Gastroesophageal sphincter (tissue), 3 donors: ENCODE results near the gene SLC35F3.

Source experiments
- EP300 ChIP-seq: sonication (generic); formaldehyde crosslinking; IDR thresholded peaks from one replicate; pipeline ENCODE4 v1.6.1; 2017; ENCODE audit warnings: antibody characterized with exemption, mild to moderate bottlenecking
- TF ChIP-seq, protein P1 (sequence below), 4 experiments: fragments of 200-600 bp in 2 of 4; fragments of 450-650 bp in 2 of 4; sonication (generic) in 1 of 4; IDR thresholded peaks; one replicate each; pipeline ENCODE4 v1.5.1; 2017 to 2019; ENCODE audit warnings: antibody characterized with exemption in 4 of 4, mild to moderate bottlenecking in 2 of 4, moderate library complexity in 2 of 4

DNA sequence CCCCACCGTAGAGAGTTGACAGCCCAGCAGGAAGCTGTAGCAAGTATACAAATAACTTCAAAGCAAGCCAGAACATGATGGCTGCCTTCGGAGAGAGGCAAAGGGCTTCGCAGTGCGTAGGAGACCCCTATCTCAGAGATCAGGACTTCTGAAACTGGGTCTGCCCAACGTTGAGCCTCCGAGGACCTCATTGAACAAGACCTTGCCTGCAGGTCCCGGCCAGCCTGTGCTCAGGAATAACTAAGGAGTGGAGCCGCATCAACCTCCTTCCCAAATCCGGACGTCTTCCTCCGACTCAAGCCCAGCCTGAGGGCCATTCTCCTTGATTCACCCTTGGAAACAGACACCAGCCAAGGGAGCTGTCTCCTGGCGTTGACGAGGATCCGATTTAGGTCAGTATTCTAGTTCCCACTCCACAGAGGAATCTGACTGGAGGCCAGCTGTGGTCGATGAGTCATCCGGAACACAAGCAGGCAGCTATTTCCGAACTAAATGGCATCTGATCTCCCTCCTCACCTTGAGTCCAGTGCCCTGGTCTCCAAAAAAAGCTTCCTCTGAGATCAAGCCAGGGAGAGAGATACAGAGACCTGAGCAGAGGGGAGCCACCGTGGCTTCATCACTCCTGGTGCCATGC is 302.3 kb downstream of the SLC35F3 start:
- TF ChIP-seq EP300 = no peak
- TF ChIP-seq, protein P1, sequence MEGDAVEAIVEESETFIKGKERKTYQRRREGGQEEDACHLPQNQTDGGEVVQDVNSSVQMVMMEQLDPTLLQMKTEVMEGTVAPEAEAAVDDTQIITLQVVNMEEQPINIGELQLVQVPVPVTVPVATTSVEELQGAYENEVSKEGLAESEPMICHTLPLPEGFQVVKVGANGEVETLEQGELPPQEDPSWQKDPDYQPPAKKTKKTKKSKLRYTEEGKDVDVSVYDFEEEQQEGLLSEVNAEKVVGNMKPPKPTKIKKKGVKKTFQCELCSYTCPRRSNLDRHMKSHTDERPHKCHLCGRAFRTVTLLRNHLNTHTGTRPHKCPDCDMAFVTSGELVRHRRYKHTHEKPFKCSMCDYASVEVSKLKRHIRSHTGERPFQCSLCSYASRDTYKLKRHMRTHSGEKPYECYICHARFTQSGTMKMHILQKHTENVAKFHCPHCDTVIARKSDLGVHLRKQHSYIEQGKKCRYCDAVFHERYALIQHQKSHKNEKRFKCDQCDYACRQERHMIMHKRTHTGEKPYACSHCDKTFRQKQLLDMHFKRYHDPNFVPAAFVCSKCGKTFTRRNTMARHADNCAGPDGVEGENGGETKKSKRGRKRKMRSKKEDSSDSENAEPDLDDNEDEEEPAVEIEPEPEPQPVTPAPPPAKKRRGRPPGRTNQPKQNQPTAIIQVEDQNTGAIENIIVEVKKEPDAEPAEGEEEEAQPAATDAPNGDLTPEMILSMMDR (IDR thresholded peaks at IDR 0.05) = no peak
